Neutrophil (primary cell): ENCODE measurements around the gene RINL.

ENCODE experiments used
- H3K27ac ChIP-seq: fragments of 200-600 bp; sonication (generic); 2 replicates; pipeline ENCODE4 v1.5.1; 2016; ENCODE audit warnings: mild to moderate bottlenecking, moderate library complexity
- H3K27me3 ChIP-seq: fragments of 200-600 bp; sonication (generic); 2 replicates; pipeline ENCODE4 v1.6.0; 2016; ENCODE audit warnings: mild to moderate bottlenecking
- H3K36me3 ChIP-seq: fragments of 200-600 bp; sonication (generic); 2 replicates; pipeline ENCODE4 v1.5.1; 2017
- H3K4me1 ChIP-seq, 2 experiments: fragments of 200-600 bp in 1 of 2; sonication (generic) in 1 of 2; 1 replicate in 1 of 2; 2 replicates in 1 of 2; pipeline versions ENCODE4 v1.5.1 to v1.6.1; 2013 to 2016; ENCODE audit warnings: low read depth in 1 of 2, low read length in 1 of 2, mild to moderate bottlenecking in 1 of 2, moderate library complexity in 1 of 2; ENCODE audit not compliant: control insufficient read depth in 1 of 2, insufficient read depth in 1 of 2
- H3K4me3 ChIP-seq, 2 experiments: fragments of 200-600 bp in 1 of 2; sonication (generic) in 1 of 2; 1 replicate in 1 of 2; 2 replicates in 1 of 2; pipeline ENCODE4 v1.5.1; 2013 to 2016; ENCODE audit warnings: low read depth in 1 of 2, low read length in 1 of 2, mild to moderate bottlenecking in 1 of 2, moderate library complexity in 1 of 2
- H3K9me3 ChIP-seq: fragments of 200-600 bp; sonication (generic); 2 replicates; pipeline ENCODE4 v1.5.1; 2016
- CTCF ChIP-seq: fragments of 200-600 bp; sonication (generic); IDR thresholded peaks from 2 replicates; pipeline ENCODE4 v1.5.1; 2016; ENCODE audit warnings: antibody characterized with exemption

RINL gene

GRCh38 chr19:38841787-38842438 lies 36.2 kb downstream of the RINL start:
- H3K4me1 ChIP-seq: no peaks in the 10 kb centered on the region
- TF ChIP-seq CTCF: no peak
- H3K27me3 ChIP-seq: no peaks in the 10 kb centered on the region
- no peak overlapping the region for H3K27ac ChIP-seq
- no peaks in the 10 kb centered on the region for H3K9me3 ChIP-seq
- no peak overlapping the region for H3K4me3 ChIP-seq
- H3K36me3 ChIP-seq: peaks cover 100% of the 10 kb centered on the region

- TF ChIP-seq CTCF: no peak
- no peaks in the 10 kb centered on the region for H3K4me1 ChIP-seq
- H3K4me3 ChIP-seq: no peak overlapping the region
- H3K27me3 ChIP-seq: no peaks in the 10 kb centered on the region
- H3K9me3 ChIP-seq: no peaks in the 10 kb centered on the region
- no peak overlapping the region for H3K27ac ChIP-seq
- peaks cover 100% of the 10 kb centered on the region for H3K36me3 ChIP-seq
Observed at GRCh38 chr19:38841180-38841766, 36.8 kb downstream of the RINL start.

- H3K36me3 ChIP-seq: peaks cover 100% of the 10 kb centered on the region
- H3K4me1 ChIP-seq: no peaks in the 10 kb centered on the region
- no peaks in the 10 kb centered on the region for H3K9me3 ChIP-seq
- H3K27me3 ChIP-seq: no peaks in the 10 kb centered on the region
- H3K27ac ChIP-seq: no peak overlapping the region
- H3K4me3 ChIP-seq: no peak overlapping the region
- no peak for TF ChIP-seq CTCF
Observed at GRCh38 chr19:38840583-38840968, 37.5 kb downstream of the RINL start.

GRCh38 chr19:38839816-38840582 lies 38.1 kb downstream of the RINL start:
- no peak overlapping the region for H3K4me3 ChIP-seq
- TF ChIP-seq CTCF: no peak
- no peaks in the 10 kb centered on the region for H3K27me3 ChIP-seq
- H3K36me3 ChIP-seq: peaks cover 98% of the 10 kb centered on the region
- H3K9me3 ChIP-seq: no peaks in the 10 kb centered on the region
- no peak overlapping the region for H3K27ac ChIP-seq
- H3K4me1 ChIP-seq: no peaks in the 10 kb centered on the region

- H3K4me1 ChIP-seq: no peaks in the 10 kb centered on the region
- TF ChIP-seq CTCF: no peak
- H3K4me3 ChIP-seq: no peak overlapping the region
Observed at GRCh38 chr19:38838986-38839761, 38.9 kb downstream of the RINL start.

More at GRCh38 chr19:38838986-38839761, 38.9 kb downstream of the RINL start:
- Histone ChIP-seq H3K9me3 (no peaks in the 10 kb centered on the region), H3K27ac (no peak overlapping the region), H3K36me3 (peaks cover 90% of the 10 kb centered on the region), H3K27me3 (no peaks in the 10 kb centered on the region)
